ENCODE data around the gene LIPA.

- TF ChIP-seq CTCF (conservative IDR thresholded peaks at IDR 0.05; ENCODE audit: low read length): no peak
- TF ChIP-seq EZH2phosphoT487 (IDR thresholded peaks at IDR 0.05; ENCODE audit: borderline replicate concordance): no peak
These were observed 78.5 kb downstream of the LIPA start for GRCh38 chr10:89173075-89173474.

Measured in Loucy (cell line).